Mucosa of descending colon (tissue), 3 donors: ENCODE results near the gene ADCYAP1R1. TPM values are rescaled to one million over a fixed set of nuclear protein-coding genes. Genes with fewer than 3 reads are reported as not detected.

Experiments
- ATAC-seq: fragments of 200-7000 bp; cut with Tn5 transposase; one replicate; pipeline ENCODE4 v1.9.1; 2020; ENCODE audit warnings: mild to moderate bottlenecking, moderate library complexity
- DNase-seq, 3 donors: peaks; one replicate each; pipeline ENCODE4 v3.0.0-alpha.2; 2020
- H3K36me3 ChIP-seq: fragments of 200-600 bp; one replicate; pipeline ENCODE4 v1.8.0; 2021; ENCODE audit warnings: low read depth, mild to moderate bottlenecking
- H3K4me1 ChIP-seq: fragments of 200-600 bp; one replicate; pipeline ENCODE4 v1.8.0; 2021; ENCODE audit warnings: low read depth, mild to moderate bottlenecking
- H3K4me3 ChIP-seq: fragments of 200-600 bp; one replicate; pipeline ENCODE4 v1.8.0; 2021; ENCODE audit warnings: mild to moderate bottlenecking
- H3K9me3 ChIP-seq: fragments of 200-600 bp; one replicate; pipeline ENCODE4 v1.8.0; 2021; ENCODE audit warnings: mild to moderate bottlenecking
- CTCF ChIP-seq: fragments of 200-600 bp; IDR thresholded peaks from one replicate; pipeline ENCODE4 v1.8.0; 2022; ENCODE audit warnings: antibody characterized with exemption, mild to moderate bottlenecking
- intact Hi-C, 2 donors: fragments of 100-400 bp; cut with DNase I in 1 of 2; cut with micrococcal nuclease in 1 of 2; formaldehyde crosslinking; loops; one replicate each; pipeline versions ENCODE4 v1.11.0 to v1.11.1; 2022; cut with DNase I, micrococcal nuclease
- total RNA-seq, 3 donors: library from RNA; stranded (reverse); fragmentation: NEBNext Ultra II Directional in 2 of 3; extraction: Animal tissue kit (Norgen Biotek cat#: 25700) in 2 of 3; gene quantifications; one replicate each; pipeline versions ENCODE4 v1.2.1 to v1.2.4, GENCODE V29; 2021 to 2023
- donor health status: DM: no; HTN: no; CAD: no; lungs with moderate emphysema.
- donor health status: DM: no; HTN: no; CAD: no.
- donor health status: DM: no; HTN: yes; CAD: no.

ADCYAP1R1 gene
- total RNA-seq, 3 donors from 2014 or later = 0.26 to 15.0 (median 2.2) TPM

DNA sequence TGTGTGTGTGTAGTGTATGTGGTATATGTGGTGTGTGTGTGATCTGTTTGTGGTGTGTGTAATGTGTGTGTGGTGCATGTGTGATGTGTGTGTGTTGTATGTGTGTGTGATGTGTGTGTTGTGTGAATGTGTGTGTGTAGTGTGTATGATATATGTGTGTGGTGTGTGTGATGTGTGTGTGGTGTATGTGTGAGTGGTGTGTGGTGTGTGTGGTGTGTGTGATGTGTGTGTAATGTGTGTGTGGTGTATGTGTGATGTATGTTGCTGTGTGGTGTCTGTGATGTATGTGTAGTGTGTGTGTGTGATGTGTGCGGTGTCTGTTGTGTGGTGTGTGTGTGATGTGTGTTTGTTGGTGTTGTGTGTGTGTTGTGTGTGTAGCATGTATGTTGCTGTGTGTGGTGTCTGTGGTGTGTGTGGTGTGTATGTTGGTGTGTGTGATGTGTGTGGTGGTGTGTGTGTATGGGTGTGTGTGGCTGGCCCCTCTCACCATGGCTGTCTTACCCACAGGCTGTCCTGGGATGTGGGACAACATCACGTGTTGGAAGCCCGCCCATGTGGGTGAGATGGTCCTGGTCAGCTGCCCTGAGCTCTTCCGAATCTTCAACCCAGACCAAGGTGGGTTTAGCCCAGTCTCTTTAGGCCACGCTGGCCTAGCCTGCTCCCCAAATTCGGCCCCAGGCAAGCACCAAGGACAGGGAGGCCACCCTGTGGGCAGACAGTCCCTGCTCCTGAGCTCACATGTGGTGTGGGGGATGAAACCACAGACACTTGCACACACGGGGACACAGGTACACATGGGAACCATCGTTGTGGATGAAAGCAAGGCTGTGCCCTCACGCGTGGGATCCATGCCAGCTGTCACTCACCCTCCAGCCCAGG is 25.6 kb downstream of the ADCYAP1R1 start:
- Histone ChIP-seq H3K9me3 (no peaks in the 10 kb centered on the region), H3K4me1 (no peaks in the 10 kb centered on the region), H3K36me3 (no peaks in the 10 kb centered on the region), H3K4me3 (no peak overlapping the region)
- intact Hi-C loops = no loop called here
- no peak for DNase-seq
- no peak for TF ChIP-seq CTCF
- ATAC-seq = no peak

DNA sequence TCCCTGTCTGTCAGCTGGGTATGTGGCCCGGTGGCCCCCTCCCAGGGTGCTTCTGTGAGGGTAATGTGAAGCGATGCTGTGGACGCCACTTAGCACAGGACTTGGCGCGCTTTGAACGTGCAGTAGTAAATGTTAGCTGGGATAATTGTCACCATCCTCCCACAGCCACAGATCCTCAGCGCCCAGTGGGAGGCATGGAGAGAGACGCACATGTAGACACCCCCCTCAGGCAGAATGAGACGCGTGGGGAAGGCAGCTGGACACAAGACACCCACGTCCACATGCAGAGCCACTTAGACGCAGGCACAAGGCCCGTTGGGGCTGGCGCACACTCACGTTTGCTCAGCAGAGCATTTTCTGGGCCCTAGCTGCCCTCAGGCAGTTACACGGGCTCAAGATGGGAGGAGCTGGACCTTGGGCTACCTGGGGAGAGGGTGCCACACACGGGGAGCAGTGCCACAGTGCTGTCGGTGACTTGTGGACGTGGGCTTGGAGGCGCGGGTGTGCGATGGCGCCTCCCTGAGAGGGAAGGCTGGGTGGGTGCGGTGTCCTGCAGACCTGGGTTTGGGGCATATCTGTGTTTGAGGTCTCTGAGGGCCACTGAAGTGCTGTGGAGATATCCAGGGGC is 26.4 kb downstream of the ADCYAP1R1 start:
- no peaks in the 10 kb centered on the region for H3K36me3 ChIP-seq
- no peak overlapping the region for H3K4me3 ChIP-seq
- DNase-seq (no peak), ATAC-seq (no peak)
- no peak for TF ChIP-seq CTCF
- no peaks in the 10 kb centered on the region for H3K9me3 ChIP-seq
- H3K4me1 ChIP-seq = no peaks in the 10 kb centered on the region
- intact Hi-C loops = no loop called here

DNA sequence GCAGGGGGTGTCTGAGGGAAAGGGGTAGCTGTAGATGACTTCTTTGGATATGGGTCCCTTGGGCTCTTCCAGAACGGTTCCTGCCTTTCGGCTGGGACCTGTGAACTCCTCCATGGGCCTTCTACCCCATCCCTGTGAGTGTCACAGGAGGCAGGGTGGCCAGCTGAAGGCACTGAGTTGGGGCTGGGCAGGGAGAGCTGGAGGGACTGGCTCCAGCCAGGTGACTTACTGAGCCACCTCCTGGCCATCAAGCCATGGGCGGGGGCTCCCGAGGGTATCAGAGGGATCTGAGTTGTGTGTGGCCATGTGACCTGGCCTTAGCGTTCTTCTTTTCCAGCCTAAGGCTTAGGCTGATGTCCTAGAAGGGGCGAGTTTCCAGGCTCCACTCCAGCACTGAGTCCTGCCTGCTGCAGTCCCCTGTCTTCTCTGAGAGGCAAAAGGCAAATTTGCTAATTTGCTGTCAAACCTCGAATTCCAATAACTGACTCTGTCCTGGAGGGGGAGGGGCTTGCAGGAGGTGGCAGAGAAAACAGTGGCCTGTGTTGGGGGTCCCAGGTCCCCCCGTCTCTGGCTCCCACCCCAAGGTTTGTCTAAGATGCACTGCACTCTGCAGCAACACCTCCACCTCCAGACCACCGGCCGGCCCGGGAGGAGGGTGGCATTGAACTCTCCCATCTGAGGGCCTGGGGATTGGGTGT is 27.2 kb downstream of the ADCYAP1R1 start:
- H3K36me3 ChIP-seq = no peaks in the 10 kb centered on the region
- H3K9me3 ChIP-seq = no peaks in the 10 kb centered on the region
- no peaks in the 10 kb centered on the region for H3K4me1 ChIP-seq
- no peak for DNase-seq
- no peak for ATAC-seq
- intact Hi-C loops = no loop called here
- H3K4me3 ChIP-seq = no peak overlapping the region
- TF ChIP-seq CTCF = no peak

- Histone ChIP-seq H3K9me3 (no peaks in the 10 kb centered on the region), H3K4me1 (no peaks in the 10 kb centered on the region), H3K4me3 (no peak overlapping the region), H3K36me3 (no peaks in the 10 kb centered on the region)
- ATAC-seq (no peak), DNase-seq (no peak)
- intact Hi-C loops = no loop called here
- no peak for TF ChIP-seq CTCF
These were observed 27.9 kb downstream of the ADCYAP1R1 start for GRCh38 chr7:31079824-31080511.

GRCh38 chr7:31080763-31081162 is 28.7 kb downstream of the ADCYAP1R1 start:
- no peak for DNase-seq
- Histone ChIP-seq H3K4me3 (no peak overlapping the region), H3K36me3 (no peaks in the 10 kb centered on the region), H3K4me1 (no peaks in the 10 kb centered on the region), H3K9me3 (no peaks in the 10 kb centered on the region)
- ATAC-seq = no peak
- no peak for TF ChIP-seq CTCF
- intact Hi-C loops = no loop called here
